ENCODE data around the gene KCNK4. TPM values are rescaled to one million over a fixed set of nuclear protein-coding genes. Genes with fewer than 3 reads are reported as not detected.
A peak's percentile ranks its signal among the peaks of the same experiment; 100 is the strongest.

The KCNK4 gene
- total and polyA plus RNA-seq, 12 donors = not detected

GRCh38 chr11:64291752-64292459 is 804 bp downstream of the KCNK4 start:
- H3K27ac ChIP-seq = no peak overlapping the region
- intact Hi-C loops (cut with DNase I) = no loop called here
- peaks cover 19 to 73% (median 70%) of the 10 kb centered on the region in 7 donors for H3K27me3 ChIP-seq
- 0 to 1% methylated on average over 51 to 96 of the region's 96 CpGs for WGBS, 2 donors
- H3K9me3 ChIP-seq = no peaks in the 10 kb centered on the region
- peak overlapping the region; percentile 21 to 49 (median 38) for H3K4me3 ChIP-seq
- H3K36me3 ChIP-seq = peaks cover 0 to 5% (median 0%) of the 10 kb centered on the region in 9 donors
- no peak for DNase-seq
- no peak for TF ChIP-seq CTCF (IDR thresholded peaks at IDR 0.05)
- peaks cover 4 to 23% (median 15%) of the 10 kb centered on the region in 9 donors for H3K4me1 ChIP-seq
- peak in 2 of 8 donors; percentile 13 to 14 for ATAC-seq

GRCh38 chr11:64292460-64293254 is 1.6 kb downstream of the KCNK4 start:
- WGBS, 2 donors = 32% methylated on average over 40 to 42 of the region's 42 CpGs
- Histone ChIP-seq H3K27me3 (peaks cover 23 to 81% (median 77%) of the 10 kb centered on the region in 7 donors), H3K27ac (no peak overlapping the region), H3K9me3 (no peaks in the 10 kb centered on the region), H3K36me3 (peaks cover 0 to 5% (median 0%) of the 10 kb centered on the region in 9 donors), H3K4me3 (peak overlapping the region; percentile 21 to 49 (median 38)), H3K4me1 (peaks cover 4 to 23% (median 15%) of the 10 kb centered on the region in 9 donors)
- ATAC-seq (peak in 2 of 8 donors; percentile 4 to 7), DNase-seq (no peak)
- no peak for TF ChIP-seq CTCF (IDR thresholded peaks at IDR 0.05)
- intact Hi-C loops (cut with DNase I) = no loop called here

- Histone ChIP-seq H3K27ac (no peak overlapping the region), H3K27me3 (peaks cover 23 to 100% (median 98%) of the 10 kb centered on the region in 7 donors), H3K36me3 (no peaks in the 10 kb centered on the region), H3K4me1 (peaks cover 10 to 33% (median 24%) of the 10 kb centered on the region in 9 donors), H3K9me3 (no peaks in the 10 kb centered on the region), H3K4me3 (no peak overlapping the region)
- ATAC-seq (no peak), DNase-seq (no peak)
- TF ChIP-seq CTCF (IDR thresholded peaks at IDR 0.05) = no peak
- intact Hi-C loops (cut with DNase I) = loop anchor here in 2 of 10 donors (5.0 kb wide), 1 partner anchor 87 kb away; the partner anchor contains the start of gene FERMT3 (in 2 of the 2)
- 51 to 58% methylated on average over 3 of the region's 3 CpGs for WGBS, 2 donors
Measured at GRCh38 chr11:64294774-64295173, 3.7 kb downstream of the KCNK4 start.

- H3K27me3 ChIP-seq = peaks cover 23 to 100% (median 96%) of the 10 kb centered on the region in 7 donors
Measured at GRCh38 chr11:64295760-64296159, 4.7 kb downstream of the KCNK4 start.

More at GRCh38 chr11:64295760-64296159, 4.7 kb downstream of the KCNK4 start:
- 90 to 96% methylated on average over 4 of the region's 4 CpGs for WGBS, 2 donors
- no peak overlapping the region for H3K4me3 ChIP-seq
- no peaks in the 10 kb centered on the region for H3K9me3 ChIP-seq
- TF ChIP-seq CTCF (IDR thresholded peaks at IDR 0.05) = no peak
- intact Hi-C loops (cut with DNase I) = loop anchor here in 2 of 10 donors (5.0 kb wide), 1 partner anchor 88 kb away; the partner anchor contains the start of gene FERMT3 (in 2 of the 2)
- no peaks in the 10 kb centered on the region for H3K36me3 ChIP-seq
- H3K27ac ChIP-seq = no peak overlapping the region
- peaks cover 19 to 43% (median 34%) of the 10 kb centered on the region in 9 donors for H3K4me1 ChIP-seq
- no peak for DNase-seq
- no peak for ATAC-seq

All from heart right ventricle (tissue), 16 donors.